Gastrocnemius medialis (tissue), 4 donors: Measurements from ENCODE around the gene RIMBP2.

Source experiments
- CTCF ChIP-seq, 5 experiments: fragments of 450-650 bp in 3 of 5; fragments of 200-600 bp in 2 of 5; sonication (generic) in 2 of 5; IDR thresholded peaks in 4 of 5; conservative IDR thresholded peaks in 1 of 5; 1 replicate in 4 of 5; 2 replicates in 1 of 5; pipeline ENCODE4 v1.5.1; 2016 to 2019; ENCODE audit warnings: antibody characterized with exemption in 5 of 5, mild to moderate bottlenecking in 3 of 5, moderate library complexity in 3 of 5
- POLR2A ChIP-seq, 2 donors: fragments of 450-650 bp; IDR thresholded peaks; one replicate each; pipeline ENCODE4 v1.6.1; 2017; ENCODE audit warnings: antibody characterized with exemption in 2 of 2, mild to moderate bottlenecking in 2 of 2, moderate library complexity in 2 of 2

- TF ChIP-seq CTCF (IDR thresholded peaks at IDR 0.05 in 4 of 5, conservative IDR thresholded peaks at IDR 0.05 in 1 of 5) (no peak), POLR2A (IDR thresholded peaks at IDR 0.05) (no peak)
These were observed 158.9 kb downstream of the RIMBP2 start for GRCh38 chr12:130557201-130557600.
